ENCODE results near the gene KCNS1. TPM values are rescaled to one million over a fixed set of nuclear protein-coding genes. Genes with fewer than 3 reads are reported as not detected.

The KCNS1 gene
- total and polyA plus RNA-seq, 2 of the 8 experiments (the other 6 are each of a cell fraction or from before 2014, with no cell fraction given): 1.4 to 1.8 TPM

DNA sequence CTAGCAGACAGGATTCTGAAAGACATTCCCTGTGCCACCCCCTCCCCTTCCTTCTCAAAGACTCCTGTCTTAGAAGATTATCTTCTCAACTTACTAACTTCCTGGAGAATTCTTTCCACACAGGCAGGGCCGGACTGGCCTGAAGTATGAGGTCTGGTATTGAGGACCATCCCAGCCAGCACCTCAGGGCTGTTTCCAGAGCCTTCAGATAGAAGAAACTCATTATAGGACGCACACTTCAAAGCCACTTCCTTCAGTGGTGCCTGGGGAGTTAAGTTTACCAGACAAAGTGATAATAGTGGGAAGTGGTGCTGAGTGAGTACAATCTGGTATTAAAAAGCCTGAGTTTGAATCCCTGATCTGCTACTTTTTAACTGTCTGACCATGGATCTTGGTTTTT lies 15.6 kb downstream of the KCNS1 start:
- CTCF ChIA-PET (ENCODE audit: partially characterized antibody): interaction anchor here (1.7 to 3.0 kb wide), 2 partner anchors 11 to 74 kb away, joined by 7 to 22 read pairs; no protein-coding TSS in a partner anchor
- H3K23ac ChIP-seq (ENCODE audit: insufficient read length): no peak overlapping the region

More for the DNA sequence above, 15.6 kb downstream of the KCNS1 start:
- no peaks in the 10 kb centered on the region for H3K79me2 ChIP-seq (ENCODE audit: control insufficient read depth in 1 of 2, insufficient read depth in 2 of 2, low read length in 2 of 2)
- DNase-seq (ENCODE audit: low read depth in 1 of 2, low spot score in 2 of 2) (no peak), FAIRE-seq (no peak)
- WGBS, 2 experiments (ENCODE audit: extremely low coverage in 1 of 2, insufficient coverage in 1 of 2, insufficient read length in 1 of 2, insufficient replicate concordance in 2 of 2, low coverage in 1 of 2, low lambda C conversion rate in 2 of 2, missing lambda C conversion rate in 1 of 2): 89% methylated on average over 2 of the region's 2 CpGs; no CpG with 5 or more reads in 1 of the 2 experiments
- no peaks in the 10 kb centered on the region for H3K23me2 ChIP-seq (ENCODE audit: low read depth, low read length)
- H2BK120ac ChIP-seq (replicated peaks; ENCODE audit: low read depth, low read length): no peak overlapping the region
- no peak overlapping the region for H3K18ac ChIP-seq (ENCODE audit: extremely low read depth, low read length)
- no peaks in the 10 kb centered on the region; a peak in 1 of 7 replicates for H3K4me1 ChIP-seq (replicated peaks in 1 of 4; ENCODE audit: control insufficient read depth in 3 of 4, insufficient read depth in 4 of 4, low read length in 3 of 4)
- peaks cover 3 to 9% of the 10 kb centered on the region in 2 experiments; a peak in 3 of 4 replicates for H3K9me3 ChIP-seq (ENCODE audit: insufficient read depth in 2 of 2, low read depth in 1 of 2, low read length in 1 of 2)
- no peak overlapping the region for H2BK20ac ChIP-seq (ENCODE audit: low read length)
- H2BK15ac ChIP-seq (ENCODE audit: low read length): no peak overlapping the region
- no peak overlapping the region for H3K56ac ChIP-seq (replicated peaks; ENCODE audit: insufficient read length, low read depth, low read length)
- POLR2A ChIA-PET (ENCODE audit: partially characterized antibody): no interaction called here
- no peaks in the 10 kb centered on the region for H3K27me3 ChIP-seq (replicated peaks in 1 of 4; ENCODE audit: control insufficient read depth in 3 of 4, extremely low read depth in 1 of 4, insufficient read depth in 3 of 4, low read length in 3 of 4)
- H4K20me1 ChIP-seq (replicated peaks in 1 of 2; ENCODE audit: control insufficient read depth in 1 of 2, insufficient read depth in 2 of 2, low read length in 2 of 2): no peaks in the 10 kb centered on the region
- H4K8ac ChIP-seq (ENCODE audit: extremely low read depth, insufficient read depth, low read length): no peak overlapping the region
- no peak overlapping the region for H2AFZ ChIP-seq (ENCODE audit: low read length)
- H3K4me2 ChIP-seq (ENCODE audit: insufficient read depth in 1 of 2, low read depth in 2 of 2, low read length in 2 of 2): no peak overlapping the region
- H3K4me3 ChIP-seq (ENCODE audit: extremely low read depth in 1 of 4, insufficient read depth in 2 of 4, low read depth in 3 of 4, low read length in 4 of 4): no peak overlapping the region
- H2BK12ac ChIP-seq (ENCODE audit: low read depth, low read length): no peak overlapping the region
- no peak overlapping the region for H2AK5ac ChIP-seq (ENCODE audit: low read depth, low read length)
- H3K14ac ChIP-seq (ENCODE audit: insufficient read length): no peak overlapping the region
- no peak overlapping the region for H4K91ac ChIP-seq (replicated peaks; ENCODE audit: insufficient read length, low read length)
- H2BK5ac ChIP-seq (ENCODE audit: low read depth, low read length): no peak overlapping the region
- no peak overlapping the region for H3K9ac ChIP-seq (replicated peaks in 1 of 4; ENCODE audit: extremely low read depth in 1 of 4, low read depth in 3 of 4, low read length in 3 of 4)
- no peak overlapping the region for H3K4ac ChIP-seq (replicated peaks; ENCODE audit: insufficient read length, low read depth, low read length)
- H3K79me1 ChIP-seq (ENCODE audit: low read depth, low read length): no peaks in the 10 kb centered on the region
- no peak overlapping the region for H3K27ac ChIP-seq (ENCODE audit: low read depth, low read length)
- peaks cover 0 to 25% (median 5%) of the 10 kb centered on the region in 4 experiments; a peak in 4 of 8 replicates for H3K36me3 ChIP-seq (ENCODE audit: control insufficient read depth in 2 of 4, insufficient read depth in 4 of 4, low read length in 3 of 4)
- H4K5ac ChIP-seq (ENCODE audit: insufficient read length, low read depth, low read length): no peak overlapping the region
- TF ChIP-seq POLR2AphosphoS5 (IDR thresholded peaks at IDR 0.05; ENCODE audit: low read depth, low read length) (no peak), CREB1 (IDR thresholded peaks at IDR 0.05) (no peak), NRF1 (IDR thresholded peaks at IDR 0.05; ENCODE audit: low read depth, low read length) (no peak), TCF12 (IDR thresholded peaks at IDR 0.05; ENCODE audit: low read depth, low read length) (no peak), RBBP5 (IDR thresholded peaks at IDR 0.05; ENCODE audit: borderline replicate concordance, low read depth, low read length) (no peak), TAF7 (optimal IDR thresholded peaks at IDR 0.05; ENCODE audit: borderline replicate concordance, low read depth, low read length) (no peak), GABPA (IDR thresholded peaks at IDR 0.05; ENCODE audit: borderline replicate concordance, insufficient read depth, low read length) (no peak), RNF2 (IDR thresholded peaks at IDR 0.05; ENCODE audit: borderline replicate concordance, low read depth, low read length, missing control alignments, poor library complexity, severe bottlenecking) (no peak), SP2 (IDR thresholded peaks at IDR 0.05; ENCODE audit: low read length) (no peak)
